ENCODE data around the gene POU3F1.

The POU3F1 gene

DNA sequence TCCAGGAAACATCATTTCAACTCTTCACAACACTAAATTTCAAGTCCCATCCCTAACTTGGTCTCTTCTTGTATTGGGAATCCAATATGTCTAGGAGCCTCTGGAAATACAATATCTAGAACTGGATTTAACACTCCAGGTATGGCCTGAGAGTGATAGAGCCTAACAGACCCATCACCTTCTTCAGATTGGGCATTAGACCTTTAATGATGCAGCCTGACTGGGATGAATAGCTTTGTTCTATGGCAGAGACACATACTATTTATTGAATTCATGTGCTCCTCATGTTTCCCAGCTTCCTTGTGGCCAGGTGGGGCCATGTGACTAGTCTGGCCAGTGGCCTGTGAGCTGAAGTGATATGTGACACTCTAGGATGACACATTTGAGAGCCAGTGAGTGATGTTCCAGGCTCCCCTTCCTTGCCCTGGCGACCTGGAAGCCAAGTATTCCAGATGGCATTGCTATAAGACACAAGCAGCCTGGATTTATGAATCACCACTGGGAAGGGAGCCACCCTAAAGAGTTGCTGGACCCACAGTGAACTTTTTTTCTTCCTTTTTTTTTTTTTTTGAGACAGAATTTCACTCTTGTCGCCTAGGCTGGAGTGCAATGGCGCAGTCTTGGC is 31.0 kb upstream of the POU3F1 start:
- no peak overlapping the region for H2AK5ac ChIP-seq (ENCODE audit: low read length, severe bottlenecking)
- WGBS: 62% methylated on average over 3 of the region's 3 CpGs
- no peak overlapping the region for H3K4ac ChIP-seq (ENCODE audit: low read depth in 1 of 2, low read length in 2 of 2)
- H3K36me3 ChIP-seq (ENCODE audit: control insufficient read depth in 1 of 2, insufficient read depth in 2 of 2, low read depth in 1 of 2, low read length in 2 of 2): no peaks in the 10 kb centered on the region
- no peak overlapping the region for H2BK120ac ChIP-seq (ENCODE audit: low read depth, low read length)
- H3K23ac ChIP-seq (ENCODE audit: low read length in 2 of 2): no peak overlapping the region
- no peak overlapping the region for H3K4me3 ChIP-seq (ENCODE audit: insufficient read depth in 1 of 2, low read depth in 1 of 2, low read length in 2 of 2)
- no peaks in the 10 kb centered on the region for H3K79me1 ChIP-seq (replicated peaks; ENCODE audit: low read length, poor library complexity, severe bottlenecking)
- H2BK5ac ChIP-seq (ENCODE audit: low read depth, low read length, poor library complexity, severe bottlenecking): no peak overlapping the region
- H3K27ac ChIP-seq (ENCODE audit: low read length, poor library complexity, severe bottlenecking): no peak overlapping the region
- no peak for DNase-seq
- H3K4me1 ChIP-seq (ENCODE audit: control insufficient read depth, insufficient read depth, low read depth, low read length): no peaks in the 10 kb centered on the region
- H3K9me3 ChIP-seq (ENCODE audit: control insufficient read depth, low read length): no peaks in the 10 kb centered on the region
- H4K8ac ChIP-seq (ENCODE audit: low read length): no peak overlapping the region
- H2BK12ac ChIP-seq (ENCODE audit: low read length in 2 of 2): no peak overlapping the region
- H3K4me2 ChIP-seq (ENCODE audit: low read length, poor library complexity, severe bottlenecking): no peak overlapping the region
- no peak overlapping the region for H2AFZ ChIP-seq (ENCODE audit: low read depth, low read length)
- no peak overlapping the region for H2BK15ac ChIP-seq (ENCODE audit: low read depth, poor library complexity, severe bottlenecking)
- no peak overlapping the region for H3K9ac ChIP-seq (ENCODE audit: low read length)
- peaks cover 36 to 42% of the 10 kb centered on the region in 2 experiments for H3K27me3 ChIP-seq (ENCODE audit: control insufficient read depth in 1 of 2, insufficient read depth in 1 of 2, low read length in 2 of 2)
- H3K14ac ChIP-seq (ENCODE audit: low read length in 2 of 2): no peak overlapping the region
- H4K91ac ChIP-seq (ENCODE audit: low read length): no peak overlapping the region
- no peak overlapping the region for H3K18ac ChIP-seq (ENCODE audit: low read depth in 1 of 2, low read length in 2 of 2)

DNA sequence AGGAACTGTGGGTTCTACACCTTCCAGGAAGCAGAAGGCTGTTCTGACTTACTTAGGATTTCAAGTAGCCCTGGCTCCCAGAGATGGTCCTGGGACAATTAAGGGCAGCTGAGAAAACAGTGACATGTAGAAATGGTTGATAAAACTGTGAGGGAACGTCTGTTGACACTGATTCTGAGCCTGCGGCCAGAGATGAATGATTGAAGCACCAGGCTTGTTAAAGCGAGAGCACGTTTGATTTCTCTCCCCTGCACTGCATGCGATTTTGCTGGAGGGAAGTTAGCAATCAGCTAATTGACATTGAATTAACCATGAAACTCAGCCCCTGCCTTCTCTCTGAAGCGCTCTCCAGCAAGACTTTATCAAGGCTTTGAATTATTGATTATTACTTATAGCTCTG is 29.9 kb upstream of the POU3F1 start:
- WGBS: 83% methylated on average over 5 of the region's 6 CpGs

DNA sequence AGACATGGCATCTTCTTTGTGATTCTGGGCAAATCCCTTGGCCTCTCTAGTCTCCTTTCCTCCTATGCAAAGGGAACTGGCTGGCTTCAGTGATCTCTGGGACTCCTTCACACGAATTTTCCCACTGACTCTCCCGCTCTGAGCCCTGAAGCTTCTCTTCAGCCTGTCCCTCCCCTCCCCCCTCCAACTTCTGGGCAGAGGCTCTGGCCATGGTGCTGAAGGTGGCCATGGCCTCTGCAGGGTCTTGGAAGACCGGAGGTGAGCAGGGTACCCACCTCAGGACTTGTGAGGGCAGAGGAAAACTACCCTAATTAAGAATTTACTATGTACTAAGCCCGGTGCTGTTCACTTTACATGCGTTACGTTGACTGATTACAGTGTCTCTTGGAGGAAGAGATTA is 29.4 kb upstream of the POU3F1 start:
- Histone ChIP-seq H2BK15ac (ENCODE audit: low read depth, poor library complexity, severe bottlenecking) (no peak overlapping the region), H3K36me3 (ENCODE audit: control insufficient read depth in 1 of 2, insufficient read depth in 2 of 2, low read depth in 1 of 2, low read length in 2 of 2) (no peaks in the 10 kb centered on the region), H2BK5ac (ENCODE audit: low read depth, low read length, poor library complexity, severe bottlenecking) (no peak overlapping the region), H3K79me1 (replicated peaks; ENCODE audit: low read length, poor library complexity, severe bottlenecking) (no peaks in the 10 kb centered on the region), H3K18ac (ENCODE audit: low read depth in 1 of 2, low read length in 2 of 2) (no peak overlapping the region), H4K91ac (ENCODE audit: low read length) (no peak overlapping the region), H4K8ac (ENCODE audit: low read length) (no peak overlapping the region), H2AFZ (ENCODE audit: low read depth, low read length) (no peak overlapping the region), H3K27me3 (ENCODE audit: control insufficient read depth in 1 of 2, insufficient read depth in 1 of 2, low read length in 2 of 2) (peaks cover 48 to 57% of the 10 kb centered on the region in 2 experiments), H2AK5ac (ENCODE audit: low read length, severe bottlenecking) (no peak overlapping the region), H3K27ac (ENCODE audit: low read length, poor library complexity, severe bottlenecking) (no peak overlapping the region), H3K23ac (ENCODE audit: low read length in 2 of 2) (no peak overlapping the region), H3K4me2 (ENCODE audit: low read length, poor library complexity, severe bottlenecking) (no peak overlapping the region), H3K4me1 (ENCODE audit: control insufficient read depth, insufficient read depth, low read depth, low read length) (peaks cover 5% of the 10 kb centered on the region), H2BK120ac (ENCODE audit: low read depth, low read length) (no peak overlapping the region), H3K9ac (ENCODE audit: low read length) (no peak overlapping the region), H3K14ac (ENCODE audit: low read length in 2 of 2) (no peak overlapping the region), H3K4ac (ENCODE audit: low read depth in 1 of 2, low read length in 2 of 2) (no peak overlapping the region), H3K9me3 (ENCODE audit: control insufficient read depth, low read length) (no peaks in the 10 kb centered on the region), H3K4me3 (ENCODE audit: insufficient read depth in 1 of 2, low read depth in 1 of 2, low read length in 2 of 2) (no peak overlapping the region), H2BK12ac (ENCODE audit: low read length in 2 of 2) (no peak overlapping the region)
- DNase-seq: peak; percentile 17
- 45% methylated on average over 5 of the region's 6 CpGs for WGBS

More for the DNA sequence above, 29.9 kb upstream of the POU3F1 start:
- Histone ChIP-seq H3K79me1 (replicated peaks; ENCODE audit: low read length, poor library complexity, severe bottlenecking) (no peaks in the 10 kb centered on the region), H3K4ac (ENCODE audit: low read depth in 1 of 2, low read length in 2 of 2) (no peak overlapping the region), H2AFZ (ENCODE audit: low read depth, low read length) (no peak overlapping the region), H3K27ac (ENCODE audit: low read length, poor library complexity, severe bottlenecking) (no peak overlapping the region), H3K9ac (ENCODE audit: low read length) (no peak overlapping the region), H4K91ac (ENCODE audit: low read length) (no peak overlapping the region), H4K8ac (ENCODE audit: low read length) (no peak overlapping the region), H3K9me3 (ENCODE audit: control insufficient read depth, low read length) (no peaks in the 10 kb centered on the region), H3K14ac (ENCODE audit: low read length in 2 of 2) (no peak overlapping the region), H3K27me3 (ENCODE audit: control insufficient read depth in 1 of 2, insufficient read depth in 1 of 2, low read length in 2 of 2) (peaks cover 43 to 53% of the 10 kb centered on the region in 2 experiments), H3K4me2 (ENCODE audit: low read length, poor library complexity, severe bottlenecking) (no peak overlapping the region), H3K18ac (ENCODE audit: low read depth in 1 of 2, low read length in 2 of 2) (no peak overlapping the region), H3K4me3 (ENCODE audit: insufficient read depth in 1 of 2, low read depth in 1 of 2, low read length in 2 of 2) (no peak overlapping the region), H2BK120ac (ENCODE audit: low read depth, low read length) (no peak overlapping the region), H3K4me1 (ENCODE audit: control insufficient read depth, insufficient read depth, low read depth, low read length) (peaks cover 2% of the 10 kb centered on the region), H2BK5ac (ENCODE audit: low read depth, low read length, poor library complexity, severe bottlenecking) (no peak overlapping the region), H2BK12ac (ENCODE audit: low read length in 2 of 2) (no peak overlapping the region), H2AK5ac (ENCODE audit: low read length, severe bottlenecking) (no peak overlapping the region), H3K23ac (ENCODE audit: low read length in 2 of 2) (no peak overlapping the region), H2BK15ac (ENCODE audit: low read depth, poor library complexity, severe bottlenecking) (no peak overlapping the region), H3K36me3 (ENCODE audit: control insufficient read depth in 1 of 2, insufficient read depth in 2 of 2, low read depth in 1 of 2, low read length in 2 of 2) (no peaks in the 10 kb centered on the region)
- DNase-seq: no peak

GRCh38 chr1:38075191-38075590 is 28.6 kb upstream of the POU3F1 start:
- no peak for DNase-seq

More at GRCh38 chr1:38075191-38075590, 28.6 kb upstream of the POU3F1 start:
- Histone ChIP-seq H3K4me3 (ENCODE audit: insufficient read depth in 1 of 2, low read depth in 1 of 2, low read length in 2 of 2) (no peak overlapping the region), H4K91ac (ENCODE audit: low read length) (no peak overlapping the region), H3K14ac (ENCODE audit: low read length in 2 of 2) (no peak overlapping the region), H3K79me1 (replicated peaks; ENCODE audit: low read length, poor library complexity, severe bottlenecking) (no peaks in the 10 kb centered on the region), H3K4ac (ENCODE audit: low read depth in 1 of 2, low read length in 2 of 2) (no peak overlapping the region), H2AK5ac (ENCODE audit: low read length, severe bottlenecking) (no peak overlapping the region), H4K8ac (ENCODE audit: low read length) (no peak overlapping the region), H3K27ac (ENCODE audit: low read length, poor library complexity, severe bottlenecking) (no peak overlapping the region), H3K4me2 (ENCODE audit: low read length, poor library complexity, severe bottlenecking) (no peak overlapping the region), H2BK5ac (ENCODE audit: low read depth, low read length, poor library complexity, severe bottlenecking) (no peak overlapping the region), H3K9me3 (ENCODE audit: control insufficient read depth, low read length) (no peaks in the 10 kb centered on the region), H3K36me3 (ENCODE audit: control insufficient read depth in 1 of 2, insufficient read depth in 2 of 2, low read depth in 1 of 2, low read length in 2 of 2) (no peaks in the 10 kb centered on the region), H3K9ac (ENCODE audit: low read length) (no peak overlapping the region), H2AFZ (ENCODE audit: low read depth, low read length) (no peak overlapping the region), H2BK120ac (ENCODE audit: low read depth, low read length) (no peak overlapping the region), H3K18ac (ENCODE audit: low read depth in 1 of 2, low read length in 2 of 2) (no peak overlapping the region), H2BK15ac (ENCODE audit: low read depth, poor library complexity, severe bottlenecking) (no peak overlapping the region), H3K27me3 (ENCODE audit: control insufficient read depth in 1 of 2, insufficient read depth in 1 of 2, low read length in 2 of 2) (peaks cover 56 to 65% of the 10 kb centered on the region in 2 experiments), H2BK12ac (ENCODE audit: low read length in 2 of 2) (no peak overlapping the region), H3K23ac (ENCODE audit: low read length in 2 of 2) (no peak overlapping the region), H3K4me1 (ENCODE audit: control insufficient read depth, insufficient read depth, low read depth, low read length) (peaks cover 5% of the 10 kb centered on the region)
- WGBS: 100% methylated on average over 4 of the region's 5 CpGs

Measured in mesenchymal stem cell (in vitro differentiated cells and primary cell).